Cardiac fibroblast (primary cell): ENCODE data around the gene ODAD2.

ENCODE experiments used
- DNase-seq, 2 donors: peaks; one replicate each; pipeline versions ENCODE4 v3.0.0 to v3.0.0-alpha.2; 2010; ENCODE audit warnings: low read depth in 2 of 2
- H3K4me3 ChIP-seq, 2 donors: replicated peaks in 1 of 2; 1 replicate in 1 of 2; 2 replicates in 1 of 2; pipeline ENCODE4 v1.5.1; 2011; ENCODE audit warnings: low read depth in 2 of 2, low read length in 2 of 2, mild to moderate bottlenecking in 2 of 2, moderate library complexity in 1 of 2
- TF ChIP-seq, protein P1 (sequence below): IDR thresholded peaks from one replicate; pipeline ENCODE4 v1.5.1; 2011; ENCODE audit warnings: low read depth, mild to moderate bottlenecking, low read length, inconsistent platforms

The ODAD2 gene

DNA sequence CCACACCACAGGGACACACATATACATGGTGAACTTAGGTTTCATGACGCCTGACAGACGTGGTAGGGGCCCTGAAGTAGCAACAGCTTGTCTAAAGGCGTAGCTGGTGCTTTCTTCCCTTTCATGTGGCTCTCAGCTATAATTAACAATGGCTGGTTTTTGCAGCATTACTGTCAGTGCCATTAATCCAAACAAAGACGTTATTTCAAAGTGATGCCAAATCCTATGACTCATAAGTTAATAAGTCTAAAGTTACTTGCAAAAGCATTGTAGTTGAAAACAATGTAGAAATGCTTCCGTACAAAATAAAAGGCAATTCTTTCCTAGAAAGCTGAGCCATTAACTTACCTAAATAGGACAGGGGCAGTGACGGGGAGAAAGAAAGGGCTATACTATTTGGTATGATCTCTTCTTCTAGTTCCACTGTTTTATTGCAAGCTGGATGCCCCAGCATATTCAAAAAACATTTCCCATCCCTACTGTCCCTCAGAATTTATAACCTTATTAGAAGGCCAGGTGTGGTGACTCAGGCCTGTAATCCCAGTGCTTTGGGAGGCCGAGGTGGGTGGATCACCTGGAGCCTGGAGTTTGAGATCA lies 105.4 kb downstream of the ODAD2 start:
- no peak overlapping the region for H3K4me3 ChIP-seq
- no peak for DNase-seq
- TF ChIP-seq, protein P1, sequence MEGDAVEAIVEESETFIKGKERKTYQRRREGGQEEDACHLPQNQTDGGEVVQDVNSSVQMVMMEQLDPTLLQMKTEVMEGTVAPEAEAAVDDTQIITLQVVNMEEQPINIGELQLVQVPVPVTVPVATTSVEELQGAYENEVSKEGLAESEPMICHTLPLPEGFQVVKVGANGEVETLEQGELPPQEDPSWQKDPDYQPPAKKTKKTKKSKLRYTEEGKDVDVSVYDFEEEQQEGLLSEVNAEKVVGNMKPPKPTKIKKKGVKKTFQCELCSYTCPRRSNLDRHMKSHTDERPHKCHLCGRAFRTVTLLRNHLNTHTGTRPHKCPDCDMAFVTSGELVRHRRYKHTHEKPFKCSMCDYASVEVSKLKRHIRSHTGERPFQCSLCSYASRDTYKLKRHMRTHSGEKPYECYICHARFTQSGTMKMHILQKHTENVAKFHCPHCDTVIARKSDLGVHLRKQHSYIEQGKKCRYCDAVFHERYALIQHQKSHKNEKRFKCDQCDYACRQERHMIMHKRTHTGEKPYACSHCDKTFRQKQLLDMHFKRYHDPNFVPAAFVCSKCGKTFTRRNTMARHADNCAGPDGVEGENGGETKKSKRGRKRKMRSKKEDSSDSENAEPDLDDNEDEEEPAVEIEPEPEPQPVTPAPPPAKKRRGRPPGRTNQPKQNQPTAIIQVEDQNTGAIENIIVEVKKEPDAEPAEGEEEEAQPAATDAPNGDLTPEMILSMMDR: no peak

DNA sequence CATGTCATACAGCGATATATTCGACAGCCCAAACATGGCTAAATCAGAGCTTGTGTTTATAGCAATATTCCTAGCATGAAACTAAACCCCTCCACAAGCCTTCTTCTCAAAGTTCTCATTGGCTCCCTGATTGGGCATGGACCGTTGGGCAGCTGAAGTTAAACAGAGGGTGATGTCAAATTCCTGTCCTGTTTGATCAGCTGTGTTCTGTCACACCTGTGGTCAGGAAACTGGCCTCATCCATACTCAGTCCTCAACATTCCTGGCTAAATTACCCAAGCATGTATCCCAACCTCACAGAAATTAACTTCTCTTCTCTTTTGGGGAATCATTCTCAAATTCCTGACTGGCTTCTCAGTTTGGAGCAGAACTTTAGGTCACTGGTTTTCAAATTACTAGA lies 107.9 kb downstream of the ODAD2 start:
- H3K4me3 ChIP-seq: no peak overlapping the region
- DNase-seq: no peak

DNA sequence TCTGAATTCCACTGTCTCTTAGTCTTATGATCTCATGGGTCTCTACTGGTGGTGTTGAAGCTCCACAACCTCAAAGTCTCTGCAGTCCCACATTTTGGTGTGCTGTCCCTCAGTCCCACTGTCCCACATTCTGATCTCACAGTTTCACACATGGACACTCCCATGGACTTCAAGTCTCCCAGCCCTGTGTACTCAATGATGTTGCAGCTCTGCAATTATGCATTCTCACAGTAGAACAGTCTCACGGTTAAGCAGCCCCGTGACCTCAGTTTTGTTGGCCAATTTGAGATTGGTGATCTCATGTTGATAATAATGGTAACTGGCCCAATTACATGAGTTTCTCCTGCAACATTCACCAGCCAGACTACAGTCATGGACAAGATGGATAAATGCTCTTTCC lies 109.4 kb downstream of the ODAD2 start:
- H3K4me3 ChIP-seq: no peak overlapping the region
- DNase-seq: no peak
- TF ChIP-seq, protein P1: no peak

More for the DNA sequence above, 107.9 kb downstream of the ODAD2 start:
- TF ChIP-seq, protein P1: no peak

DNA sequence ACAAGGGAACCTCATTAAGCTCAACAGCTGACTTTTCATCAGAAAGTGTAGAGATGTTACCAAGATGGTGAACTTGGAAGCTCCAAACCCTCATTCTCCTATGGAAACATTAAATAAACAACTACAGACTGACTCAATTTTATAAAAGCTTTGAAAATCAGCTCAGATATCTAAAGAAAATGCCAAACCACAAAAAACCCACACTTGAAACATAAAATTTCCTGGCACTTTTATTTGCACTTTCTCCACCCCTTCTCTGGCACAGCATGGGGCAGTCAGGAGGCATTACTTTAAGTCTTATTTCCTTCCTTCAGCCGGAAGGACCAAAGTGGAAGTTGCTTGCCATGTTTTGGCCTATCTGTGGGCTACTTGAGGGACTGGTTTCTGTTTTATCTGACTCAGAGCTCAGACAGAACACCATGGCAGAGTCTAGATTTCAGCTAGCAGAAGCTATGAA lies 114.7 kb downstream of the ODAD2 start:
- TF ChIP-seq, protein P1: no peak
- H3K4me3 ChIP-seq: no peak overlapping the region
- DNase-seq: no peak

DNA sequence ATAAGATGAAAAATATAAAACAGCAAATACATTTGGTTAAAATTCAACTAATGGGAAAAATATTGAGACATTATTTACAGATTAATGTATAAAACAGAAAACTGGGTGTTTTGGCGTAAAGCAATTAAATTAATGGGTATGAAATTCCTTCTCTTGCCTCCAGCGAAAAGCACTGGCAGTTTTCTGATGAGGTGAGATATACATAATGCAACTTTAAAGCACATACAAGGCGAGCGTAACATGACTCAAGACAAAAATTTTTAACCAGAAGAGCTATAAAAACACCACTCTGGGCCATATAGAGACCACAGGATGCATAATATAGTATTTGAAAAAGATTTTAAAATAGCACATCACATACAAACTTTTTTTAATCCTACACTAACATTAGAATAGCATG lies 120.6 kb downstream of the ODAD2 start:
- no peak overlapping the region for H3K4me3 ChIP-seq
- TF ChIP-seq, protein P1: no peak
- DNase-seq: no peak

DNA sequence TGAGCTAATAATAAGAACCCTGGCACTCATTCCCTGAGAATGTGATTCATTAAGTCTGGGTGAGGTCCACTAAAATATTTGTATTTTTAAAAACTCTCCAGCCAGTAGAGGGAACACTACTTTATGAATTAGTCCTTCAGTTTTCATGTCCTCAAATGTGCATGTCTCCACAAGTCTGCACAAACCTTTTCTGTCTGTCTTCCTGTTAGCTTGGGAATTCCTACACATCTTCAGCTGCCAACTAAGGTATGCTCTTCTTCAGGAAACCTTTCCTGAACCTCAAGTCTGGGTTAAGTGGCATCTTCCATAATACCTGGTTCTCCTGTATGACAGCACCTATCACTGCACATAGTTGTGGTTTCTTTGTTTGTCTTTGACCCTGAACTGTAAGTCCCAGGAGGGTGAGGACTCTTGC lies 133.7 kb downstream of the ODAD2 start:
- no peak overlapping the region for H3K4me3 ChIP-seq
- DNase-seq: no peak
- TF ChIP-seq, protein P1: no peak

DNA sequence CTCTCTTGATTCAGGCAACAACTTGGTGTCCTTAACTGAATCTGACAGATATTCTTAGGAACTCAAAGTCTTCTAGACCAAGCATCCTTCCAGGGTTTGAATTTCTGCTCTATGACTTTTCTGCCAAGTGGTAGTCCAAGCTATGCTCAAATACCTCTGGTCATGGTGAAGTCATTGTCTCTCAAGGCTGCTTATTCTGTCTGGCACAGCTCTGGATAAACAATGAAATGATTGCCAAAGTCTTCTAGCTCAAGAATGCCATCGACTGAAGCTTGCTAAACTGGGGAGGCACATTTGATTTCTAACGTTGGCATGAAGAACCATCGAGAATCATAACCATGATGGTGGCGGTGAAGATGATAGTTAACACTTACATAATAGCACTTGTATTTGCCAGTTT lies 137.1 kb downstream of the ODAD2 start:
- DNase-seq: no peak
- H3K4me3 ChIP-seq: no peak overlapping the region
- TF ChIP-seq, protein P1: no peak
